ENCODE data around the gene ACTG2.

Gene ACTG2

DNA sequence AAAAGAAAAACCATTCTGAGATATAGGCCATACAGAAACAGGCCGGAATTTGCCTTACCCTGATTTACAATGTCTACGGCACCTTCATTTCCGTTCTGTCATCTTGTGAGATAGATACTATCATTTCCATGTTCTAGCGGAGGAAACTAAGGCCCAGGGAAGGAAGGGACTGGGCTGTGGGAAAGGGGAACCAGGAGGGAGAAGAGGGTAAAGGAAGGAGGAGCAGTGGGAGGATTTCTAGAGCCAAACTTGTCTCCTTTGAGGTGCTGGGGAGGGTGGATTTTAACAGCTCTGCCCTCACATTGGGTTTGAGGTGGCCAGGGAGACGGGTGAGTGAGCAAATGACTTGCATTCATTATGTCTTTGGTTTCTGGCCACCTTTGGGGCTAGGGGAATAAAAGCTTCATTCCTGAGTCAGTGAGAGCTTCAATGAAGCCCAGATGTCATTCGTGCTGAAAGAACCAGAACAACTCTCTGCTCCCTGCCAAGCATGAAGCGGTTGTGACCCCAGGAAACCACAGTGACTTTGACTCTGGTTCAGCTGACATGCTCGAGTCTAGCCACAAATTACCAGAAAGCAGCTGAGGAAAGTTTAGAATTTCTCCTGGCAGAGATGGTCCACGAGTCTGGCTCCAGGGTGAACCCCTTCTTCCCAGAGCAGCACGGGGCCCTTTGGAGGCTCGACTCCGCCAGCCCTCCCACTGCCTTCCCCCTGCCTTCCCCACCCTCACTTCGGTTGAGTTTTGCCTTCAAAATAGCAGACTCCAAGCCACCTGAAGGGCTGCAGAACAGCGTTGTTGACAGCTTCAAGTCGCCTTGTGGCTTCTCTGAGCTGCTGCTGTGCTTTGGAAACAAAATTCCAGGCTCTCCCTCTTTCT, 3.8 kb downstream of the ACTG2 start:
- Histone ChIP-seq H3K9me2 (replicated peaks; ENCODE audit: insufficient read depth, low read length) (no peaks in the 10 kb centered on the region), H4K20me1 (ENCODE audit: low read depth, low read length) (no peaks in the 10 kb centered on the region), H3K27ac (ENCODE audit: low read depth, low read length) (no peak overlapping the region), H2AFZ (ENCODE audit: low read depth, low read length, severe bottlenecking) (no peak overlapping the region), H3K4me2 (ENCODE audit: low read depth, low read length, poor library complexity, severe bottlenecking) (no peak overlapping the region), H3K9ac (ENCODE audit: low read length) (no peak overlapping the region), H3K9me3 (ENCODE audit: insufficient read depth, low read length) (no peaks in the 10 kb centered on the region), H3K79me2 (ENCODE audit: insufficient read depth, low read length) (no peaks in the 10 kb centered on the region), H3K27me3 (ENCODE audit: low read length) (no peaks in the 10 kb centered on the region), H3K4me3 (ENCODE audit: insufficient read depth, low read length, poor library complexity, severe bottlenecking) (no peak overlapping the region), H3K36me3 (ENCODE audit: low read length) (no peaks in the 10 kb centered on the region), H3F3A (ENCODE audit: insufficient read depth) (no peaks in the 10 kb centered on the region)
- TF ChIP-seq, protein P1, sequence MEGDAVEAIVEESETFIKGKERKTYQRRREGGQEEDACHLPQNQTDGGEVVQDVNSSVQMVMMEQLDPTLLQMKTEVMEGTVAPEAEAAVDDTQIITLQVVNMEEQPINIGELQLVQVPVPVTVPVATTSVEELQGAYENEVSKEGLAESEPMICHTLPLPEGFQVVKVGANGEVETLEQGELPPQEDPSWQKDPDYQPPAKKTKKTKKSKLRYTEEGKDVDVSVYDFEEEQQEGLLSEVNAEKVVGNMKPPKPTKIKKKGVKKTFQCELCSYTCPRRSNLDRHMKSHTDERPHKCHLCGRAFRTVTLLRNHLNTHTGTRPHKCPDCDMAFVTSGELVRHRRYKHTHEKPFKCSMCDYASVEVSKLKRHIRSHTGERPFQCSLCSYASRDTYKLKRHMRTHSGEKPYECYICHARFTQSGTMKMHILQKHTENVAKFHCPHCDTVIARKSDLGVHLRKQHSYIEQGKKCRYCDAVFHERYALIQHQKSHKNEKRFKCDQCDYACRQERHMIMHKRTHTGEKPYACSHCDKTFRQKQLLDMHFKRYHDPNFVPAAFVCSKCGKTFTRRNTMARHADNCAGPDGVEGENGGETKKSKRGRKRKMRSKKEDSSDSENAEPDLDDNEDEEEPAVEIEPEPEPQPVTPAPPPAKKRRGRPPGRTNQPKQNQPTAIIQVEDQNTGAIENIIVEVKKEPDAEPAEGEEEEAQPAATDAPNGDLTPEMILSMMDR (IDR thresholded peaks at IDR 0.05; ENCODE audit: insufficient read depth, low read length, poor library complexity, severe bottlenecking) = no peak
- TF ChIP-seq EZH2phosphoT487 (conservative IDR thresholded peaks at IDR 0.05; ENCODE audit: low read length) = no peak

DNA sequence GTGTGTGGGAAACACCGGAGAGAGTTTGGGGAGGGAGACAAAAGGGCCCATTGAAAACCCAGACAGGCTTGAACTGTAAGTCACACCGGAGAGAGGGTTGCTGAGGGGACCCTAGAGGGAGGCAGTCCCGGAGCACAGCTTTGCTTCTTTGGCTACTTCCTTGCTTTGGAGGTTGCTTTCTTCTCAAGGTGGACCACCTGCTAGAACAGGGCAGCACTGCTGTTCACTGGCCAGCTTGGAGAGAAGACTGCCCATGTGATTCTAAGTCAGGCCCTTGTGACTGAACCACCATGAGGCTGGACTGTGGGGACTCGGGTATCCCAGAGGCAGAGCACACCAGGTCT, 4.4 kb downstream of the ACTG2 start:
- H2AFZ ChIP-seq (ENCODE audit: low read depth, low read length, severe bottlenecking) = no peak overlapping the region
- H3K4me2 ChIP-seq (ENCODE audit: low read depth, low read length, poor library complexity, severe bottlenecking) = no peak overlapping the region
- H3K27ac ChIP-seq (ENCODE audit: low read depth, low read length) = no peak overlapping the region

DNA sequence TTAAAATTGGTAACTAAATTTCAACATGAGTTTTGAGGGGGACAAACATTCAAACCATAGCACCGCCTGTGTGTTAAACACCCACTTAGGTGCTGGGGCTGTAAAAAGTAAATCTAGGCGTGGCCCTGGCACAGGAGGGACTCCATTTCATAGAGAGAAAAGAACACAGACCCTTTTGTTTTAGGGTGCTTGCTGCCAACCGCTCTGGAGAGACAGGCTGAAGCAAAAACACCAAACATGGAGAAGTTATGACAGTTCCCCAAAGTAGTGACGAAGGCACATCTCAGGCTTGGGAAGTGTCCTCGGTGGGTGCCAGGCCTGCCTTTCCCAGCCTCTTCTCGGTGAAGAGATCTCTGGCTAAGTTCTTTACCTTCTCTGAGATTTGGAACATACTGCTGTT, 5.1 kb downstream of the ACTG2 start:
- no peak overlapping the region for H3K4me3 ChIP-seq (ENCODE audit: insufficient read depth, low read length, poor library complexity, severe bottlenecking)
- no peaks in the 10 kb centered on the region for H3K27me3 ChIP-seq (ENCODE audit: low read length)
- no peak overlapping the region for H2AFZ ChIP-seq (ENCODE audit: low read depth, low read length, severe bottlenecking)
- H3K36me3 ChIP-seq (ENCODE audit: low read length) = no peaks in the 10 kb centered on the region
- no peaks in the 10 kb centered on the region for H3K9me2 ChIP-seq (replicated peaks; ENCODE audit: insufficient read depth, low read length)
- H3F3A ChIP-seq (ENCODE audit: insufficient read depth) = no peaks in the 10 kb centered on the region
- H3K9ac ChIP-seq (ENCODE audit: low read length) = no peak overlapping the region
- H3K9me3 ChIP-seq (ENCODE audit: insufficient read depth, low read length) = no peaks in the 10 kb centered on the region
- H3K27ac ChIP-seq (ENCODE audit: low read depth, low read length) = no peak overlapping the region
- TF ChIP-seq, protein P1 (IDR thresholded peaks at IDR 0.05; ENCODE audit: insufficient read depth, low read length, poor library complexity, severe bottlenecking) = no peak
- TF ChIP-seq EZH2phosphoT487 (conservative IDR thresholded peaks at IDR 0.05; ENCODE audit: low read length) = no peak
- H3K79me2 ChIP-seq (ENCODE audit: insufficient read depth, low read length) = no peaks in the 10 kb centered on the region
- H3K4me2 ChIP-seq (ENCODE audit: low read depth, low read length, poor library complexity, severe bottlenecking) = no peak overlapping the region
- no peaks in the 10 kb centered on the region for H4K20me1 ChIP-seq (ENCODE audit: low read depth, low read length)

More for the DNA sequence above, 4.4 kb downstream of the ACTG2 start:
- Histone ChIP-seq H3K9me3 (ENCODE audit: insufficient read depth, low read length) (no peaks in the 10 kb centered on the region), H3K4me3 (ENCODE audit: insufficient read depth, low read length, poor library complexity, severe bottlenecking) (no peak overlapping the region), H3K36me3 (ENCODE audit: low read length) (no peaks in the 10 kb centered on the region), H3K79me2 (ENCODE audit: insufficient read depth, low read length) (no peaks in the 10 kb centered on the region), H3K9me2 (replicated peaks; ENCODE audit: insufficient read depth, low read length) (no peaks in the 10 kb centered on the region), H3K27me3 (ENCODE audit: low read length) (no peaks in the 10 kb centered on the region), H3K9ac (ENCODE audit: low read length) (no peak overlapping the region), H3F3A (ENCODE audit: insufficient read depth) (no peaks in the 10 kb centered on the region), H4K20me1 (ENCODE audit: low read depth, low read length) (no peaks in the 10 kb centered on the region)
- TF ChIP-seq, protein P1 (IDR thresholded peaks at IDR 0.05; ENCODE audit: insufficient read depth, low read length, poor library complexity, severe bottlenecking) = no peak
- TF ChIP-seq EZH2phosphoT487 (conservative IDR thresholded peaks at IDR 0.05; ENCODE audit: low read length) = no peak

All from SU-DHL-6 (cell line).